ENCODE results near the gene CACNA1S. TPM values are rescaled to one million over a fixed set of nuclear protein-coding genes. Genes with fewer than 3 reads are reported as not detected.

The CACNA1S gene
- total and polyA plus RNA-seq, 2 of the 4 experiments (the other 2 are of a cell fraction) = not detected

- ChIA-PET CTCF (no interaction called here), POLR2A (ENCODE audit: unreplicated experiment) (no interaction called here)
- Histone ChIP-seq H3K18ac (ENCODE audit: low read depth, low read length) (no peak overlapping the region), H3K4me1 (ENCODE audit: control insufficient read depth, insufficient read depth, low read length) (no peaks in the 10 kb centered on the region), H3K4ac (ENCODE audit: low read depth, low read length) (no peak overlapping the region), H2AK5ac (ENCODE audit: low read depth, low read length) (no peak overlapping the region), H4K8ac (ENCODE audit: low read depth in 2 of 2, low read length in 2 of 2) (no peak overlapping the region), H3K9me1 (ENCODE audit: insufficient read depth, low read length) (no peaks in the 10 kb centered on the region), H3K27ac (ENCODE audit: insufficient read depth, low read length) (no peak overlapping the region), H2BK5ac (ENCODE audit: low read depth, low read length, poor library complexity, severe bottlenecking) (no peak overlapping the region), H3K56ac (ENCODE audit: extremely low read depth, insufficient read depth, low read length) (no peak overlapping the region), H3K36me3 (ENCODE audit: control insufficient read depth, insufficient read depth, low read length) (no peaks in the 10 kb centered on the region), H4K20me1 (ENCODE audit: insufficient read depth, low read length) (no peaks in the 10 kb centered on the region), H3K9ac (ENCODE audit: low read depth, low read length) (no peak overlapping the region), H3K23ac (ENCODE audit: low read depth, low read length) (no peak overlapping the region), H3K9me3 (ENCODE audit: control insufficient read depth, insufficient read depth, low read length) (no peaks in the 10 kb centered on the region), H2AK9ac (replicated peaks; ENCODE audit: low read depth, low read length, poor library complexity) (no peak overlapping the region), H4K91ac (ENCODE audit: insufficient read depth, low read depth, low read length) (no peak overlapping the region), H2BK120ac (ENCODE audit: low read depth, low read length) (no peak overlapping the region), H3K27me3 (ENCODE audit: control insufficient read depth, insufficient read depth, low read length) (peaks cover 70% of the 10 kb centered on the region), H4K5ac (ENCODE audit: low read depth, low read length) (no peak overlapping the region), H2AFZ (replicated peaks; ENCODE audit: low read length, poor library complexity) (no peak overlapping the region), H3K4me2 (ENCODE audit: low read depth, low read length) (no peak overlapping the region), H2BK20ac (ENCODE audit: low read depth, low read length) (no peak overlapping the region), H2BK15ac (ENCODE audit: low read depth, low read length) (no peak overlapping the region), H3K4me3 (ENCODE audit: insufficient read depth, low read depth, low read length) (no peak overlapping the region), H3K79me1 (ENCODE audit: low read depth in 1 of 2, low read length in 2 of 2) (no peaks in the 10 kb centered on the region), H3K14ac (replicated peaks; ENCODE audit: low read depth, low read length) (no peak overlapping the region)
- ATAC-seq (ENCODE audit: low read depth) (no peak), DNase-seq (no peak)
- intact Hi-C loops (cut with micrococcal nuclease) = no loop called here
- dilution Hi-C loops (cut with HindIII; ENCODE audit: low sequenced_read_pairs, unreplicated experiment) = no loop called here
- BruUV-seq (replicated peaks) = no TSS peak
- WGBS, 2 experiments (ENCODE audit: extremely low coverage in 2 of 2, insufficient read length in 1 of 2) = no CpG with 5 or more reads among the region's 8 CpGs
- TF ChIP-seq FOS (IDR thresholded peaks at IDR 0.05; ENCODE audit: low read depth, low read length) = no peak
- no peak for TF ChIP-seq RAD21 (IDR thresholded peaks at IDR 0.05; ENCODE audit: low read length)
- TF ChIP-seq MAFK (IDR thresholded peaks at IDR 0.05; ENCODE audit: low read depth, low read length) = no peak
- no peak for TF ChIP-seq POLR2A (IDR thresholded peaks at IDR 0.05; ENCODE audit: low read depth, low read length)
- TF ChIP-seq RFX5 (IDR thresholded peaks at IDR 0.05; ENCODE audit: low read depth, low read length) = no peak
- in situ Hi-C loops (cut with MboI; ENCODE audit: low sequenced_read_pairs) = no loop called here
Observed at GRCh38 chr1:201062511-201063091, 49.6 kb downstream of the CACNA1S start.

All from IMR-90 (cell line).